OCI-M2 (cell line): ENCODE measurements around the gene STARD4.

ENCODE experiments used
- DNase-seq: peaks from one replicate; lab custom pipeline; 2025; ENCODE audit not compliant: unreplicated experiment; lab: John Stamatoyannopoulos, UW

The STARD4 gene

GRCh38 chr5:111528056-111528455 is 15.7 kb upstream of the STARD4 start:
- no peak for DNase-seq

GRCh38 chr5:111520908-111521307 is 8.6 kb upstream of the STARD4 start:
- DNase-seq: no peak

GRCh38 chr5:111518777-111519176 is 6.4 kb upstream of the STARD4 start:
- no peak for DNase-seq

GRCh38 chr5:111517853-111518501 is 5.6 kb upstream of the STARD4 start:
- no peak for DNase-seq

- DNase-seq: no peak
Observed at GRCh38 chr5:111514087-111514486, 1.8 kb upstream of the STARD4 start.

- DNase-seq: no peak
Observed at GRCh38 chr5:111513131-111513520, 791 bp upstream of the STARD4 start.

- DNase-seq: no peak
Observed at GRCh38 chr5:111511831-111512374, 432 bp downstream of the STARD4 start.

GRCh38 chr5:111511174-111511830 is 1.0 kb downstream of the STARD4 start:
- DNase-seq: no peak

- no peak for DNase-seq
Observed at GRCh38 chr5:111509119-111509518, 3.2 kb downstream of the STARD4 start.

- no peak for DNase-seq
Observed at GRCh38 chr5:111507276-111507675, 5.1 kb downstream of the STARD4 start.

- DNase-seq: no peak
Observed at GRCh38 chr5:111505096-111505495, 7.2 kb downstream of the STARD4 start.

GRCh38 chr5:111502956-111503355 is 9.4 kb downstream of the STARD4 start:
- DNase-seq: no peak

- no peak for DNase-seq
Observed at GRCh38 chr5:111498346-111498745, 14.0 kb downstream of the STARD4 start.

GRCh38 chr5:111495159-111495558 is 17.2 kb downstream of the STARD4 start:
- no peak for DNase-seq

- DNase-seq: no peak
Observed at GRCh38 chr5:111494355-111494999, 17.9 kb downstream of the STARD4 start.

- no peak for DNase-seq
Observed at GRCh38 chr5:111493031-111493430, 19.3 kb downstream of the STARD4 start.

GRCh38 chr5:111488353-111488752 is 24.0 kb downstream of the STARD4 start:
- DNase-seq: no peak

- no peak for DNase-seq
Observed at GRCh38 chr5:111486926-111487325, 25.4 kb downstream of the STARD4 start.

GRCh38 chr5:111486055-111486454 is 26.3 kb downstream of the STARD4 start:
- DNase-seq: no peak

- DNase-seq: no peak
Observed at GRCh38 chr5:111480346-111480745, 32.0 kb downstream of the STARD4 start.

- DNase-seq: no peak
Observed at GRCh38 chr5:111478898-111479297, 33.4 kb downstream of the STARD4 start.

- DNase-seq: no peak
Observed at GRCh38 chr5:111478266-111478665, 34.1 kb downstream of the STARD4 start.
